Measurements from ENCODE around the gene UBR3. TPM values are rescaled to one million over a fixed set of nuclear protein-coding genes. Genes with fewer than 3 reads are reported as not detected.
A peak's percentile ranks its signal among the peaks of the same experiment; 100 is the strongest.

The UBR3 gene
- total RNA-seq, 1 experiment from 2014 or later: 21.9 TPM

DNA sequence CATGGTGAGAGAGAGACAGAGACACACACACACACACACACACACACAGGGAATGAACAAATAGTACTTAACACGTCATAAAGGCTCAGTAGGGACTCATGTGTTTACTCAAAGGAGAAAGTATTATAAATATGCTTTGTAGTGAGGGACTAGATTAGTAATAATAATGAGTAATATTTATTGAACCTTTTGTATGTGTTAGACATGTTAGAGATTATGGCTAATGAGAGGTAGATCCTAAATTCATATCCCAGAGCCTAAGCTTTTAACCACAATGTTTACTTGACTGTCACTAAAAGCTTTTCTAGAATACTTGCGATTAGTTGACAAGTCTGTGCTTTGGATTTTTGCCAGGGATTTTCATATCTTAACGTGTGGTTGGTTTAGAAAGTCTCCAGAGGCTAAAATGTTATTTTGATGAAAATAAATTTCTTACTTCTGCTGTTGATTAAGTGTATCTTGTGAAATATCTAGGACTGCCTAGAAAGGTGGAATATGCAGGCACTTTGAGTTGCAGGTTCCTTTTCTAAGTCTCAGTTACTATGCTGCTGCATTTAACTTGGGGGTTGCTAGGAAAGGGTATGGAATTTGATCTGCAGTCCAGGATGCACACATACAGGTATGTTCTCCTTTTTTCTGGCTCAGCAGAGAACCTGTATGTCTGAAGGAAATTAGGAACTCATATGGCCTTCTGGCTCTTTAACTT is 64.5 kb downstream of the UBR3 start:
- Histone ChIP-seq H3K27ac (no peak overlapping the region), H3K9me3 (ENCODE audit: insufficient read depth, low read depth) (no peaks in the 10 kb centered on the region), H3K27me3 (ENCODE audit: insufficient read depth, low read depth) (no peaks in the 10 kb centered on the region), H3K79me2 (ENCODE audit: low read depth) (no peaks in the 10 kb centered on the region), H4K20me1 (ENCODE audit: insufficient read depth) (no peaks in the 10 kb centered on the region), H3K4me1 (replicated peaks; ENCODE audit: insufficient read depth) (no peaks in the 10 kb centered on the region), H3F3A (ENCODE audit: insufficient read depth, low read depth) (no peaks in the 10 kb centered on the region), H3K4me3 (no peak overlapping the region), H3K9me2 (ENCODE audit: insufficient read depth) (no peaks in the 10 kb centered on the region), H2AFZ (no peak overlapping the region), H3K36me3 (ENCODE audit: low read depth) (no peaks in the 10 kb centered on the region), H3K4me2 (no peak overlapping the region)
- DNase-seq: no peak
- POLR2A ChIA-PET (ENCODE audit: unreplicated experiment): no interaction called here
- BruUV-seq (replicated peaks): no TSS peak
- TF ChIP-seq EZH2 (IDR thresholded peaks at IDR 0.05; ENCODE audit: low read depth): no peak
- TF ChIP-seq, protein P1, sequence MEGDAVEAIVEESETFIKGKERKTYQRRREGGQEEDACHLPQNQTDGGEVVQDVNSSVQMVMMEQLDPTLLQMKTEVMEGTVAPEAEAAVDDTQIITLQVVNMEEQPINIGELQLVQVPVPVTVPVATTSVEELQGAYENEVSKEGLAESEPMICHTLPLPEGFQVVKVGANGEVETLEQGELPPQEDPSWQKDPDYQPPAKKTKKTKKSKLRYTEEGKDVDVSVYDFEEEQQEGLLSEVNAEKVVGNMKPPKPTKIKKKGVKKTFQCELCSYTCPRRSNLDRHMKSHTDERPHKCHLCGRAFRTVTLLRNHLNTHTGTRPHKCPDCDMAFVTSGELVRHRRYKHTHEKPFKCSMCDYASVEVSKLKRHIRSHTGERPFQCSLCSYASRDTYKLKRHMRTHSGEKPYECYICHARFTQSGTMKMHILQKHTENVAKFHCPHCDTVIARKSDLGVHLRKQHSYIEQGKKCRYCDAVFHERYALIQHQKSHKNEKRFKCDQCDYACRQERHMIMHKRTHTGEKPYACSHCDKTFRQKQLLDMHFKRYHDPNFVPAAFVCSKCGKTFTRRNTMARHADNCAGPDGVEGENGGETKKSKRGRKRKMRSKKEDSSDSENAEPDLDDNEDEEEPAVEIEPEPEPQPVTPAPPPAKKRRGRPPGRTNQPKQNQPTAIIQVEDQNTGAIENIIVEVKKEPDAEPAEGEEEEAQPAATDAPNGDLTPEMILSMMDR (conservative IDR thresholded peaks at IDR 0.05): no peak
- CTCF ChIA-PET: no interaction called here
- intact Hi-C loops (cut with micrococcal nuclease; ENCODE audit: unreplicated experiment): no loop called here

DNA sequence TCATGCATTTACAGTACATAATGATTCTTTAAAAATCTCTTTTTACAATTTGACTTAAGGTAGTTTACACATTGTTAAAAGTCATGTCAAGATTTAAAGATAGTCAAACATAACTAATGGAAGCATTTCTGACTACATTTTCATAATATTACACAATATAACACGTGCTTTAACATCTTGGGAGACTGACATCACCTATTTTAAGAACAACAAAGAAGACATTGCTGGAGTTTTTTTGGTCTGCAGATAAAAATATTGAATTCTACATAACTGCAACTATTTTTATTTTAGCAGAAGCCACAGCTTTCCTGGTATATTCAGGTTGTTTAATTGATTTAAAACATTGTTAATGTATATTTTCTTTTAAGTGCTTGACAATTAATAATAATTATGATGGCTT is 65.7 kb downstream of the UBR3 start:
- H3K27me3 ChIP-seq (ENCODE audit: insufficient read depth, low read depth): no peaks in the 10 kb centered on the region
- intact Hi-C loops (cut with micrococcal nuclease; ENCODE audit: unreplicated experiment): no loop called here
- TF ChIP-seq EZH2 (IDR thresholded peaks at IDR 0.05; ENCODE audit: low read depth): no peak
- TF ChIP-seq, protein P1 (conservative IDR thresholded peaks at IDR 0.05): no peak
- no peaks in the 10 kb centered on the region for H3K36me3 ChIP-seq (ENCODE audit: low read depth)
- DNase-seq: no peak
- no peak overlapping the region for H3K4me3 ChIP-seq
- H3K9me2 ChIP-seq (ENCODE audit: insufficient read depth): no peaks in the 10 kb centered on the region
- H3K4me2 ChIP-seq: no peak overlapping the region
- no peaks in the 10 kb centered on the region for H3K9me3 ChIP-seq (ENCODE audit: insufficient read depth, low read depth)
- no peak overlapping the region for H2AFZ ChIP-seq
- ChIA-PET POLR2A (ENCODE audit: unreplicated experiment) (no interaction called here), CTCF (no interaction called here)
- no peaks in the 10 kb centered on the region for H4K20me1 ChIP-seq (ENCODE audit: insufficient read depth)
- H3K4me1 ChIP-seq (replicated peaks; ENCODE audit: insufficient read depth): no peaks in the 10 kb centered on the region
- no TSS peak for BruUV-seq (replicated peaks)
- no peak overlapping the region for H3K27ac ChIP-seq
- no peaks in the 10 kb centered on the region for H3F3A ChIP-seq (ENCODE audit: insufficient read depth, low read depth)
- H3K79me2 ChIP-seq (ENCODE audit: low read depth): no peaks in the 10 kb centered on the region

DNA sequence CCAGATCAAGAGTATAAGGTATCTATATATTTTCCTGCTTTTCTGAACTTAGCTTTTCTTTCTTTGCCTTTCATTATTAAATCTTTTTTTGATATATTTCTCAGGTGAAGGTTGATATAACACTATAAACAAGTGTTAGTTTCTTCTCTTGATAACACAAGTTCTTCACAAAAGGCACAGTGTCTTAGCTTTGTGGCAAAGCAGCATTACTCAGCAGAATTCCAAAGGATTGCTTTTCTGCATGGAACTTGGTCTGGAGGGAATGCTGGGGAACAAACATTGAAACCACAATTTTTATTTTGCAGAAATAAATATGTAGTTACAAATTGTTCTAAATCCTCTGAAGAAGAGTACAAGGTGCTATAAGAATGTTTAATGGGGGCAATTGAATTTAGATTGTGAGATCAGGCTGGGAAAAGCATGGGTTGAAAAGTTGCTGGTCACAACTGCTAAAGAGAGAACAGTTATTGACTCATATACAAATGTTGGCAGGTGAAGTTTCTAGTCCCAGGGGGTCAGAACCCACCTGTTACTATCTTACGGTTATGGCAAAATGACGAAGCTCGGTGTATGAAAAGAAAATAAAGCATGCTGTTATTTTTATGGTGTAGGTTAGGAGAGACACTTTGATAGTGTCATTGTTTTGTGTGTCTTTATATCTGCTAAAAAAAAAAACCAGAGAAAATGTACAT is 68.2 kb downstream of the UBR3 start:
- ChIA-PET CTCF (no interaction called here), POLR2A (ENCODE audit: unreplicated experiment) (interaction anchor here (0.5 kb wide), 1 partner anchor 69 kb away, joined by 5 read pairs; the partner anchor contains the start of gene UBR3)
- no TSS peak for BruUV-seq (replicated peaks)
- Histone ChIP-seq H3F3A (ENCODE audit: insufficient read depth, low read depth) (no peaks in the 10 kb centered on the region), H3K27me3 (ENCODE audit: insufficient read depth, low read depth) (no peaks in the 10 kb centered on the region), H3K4me2 (no peak overlapping the region), H3K27ac (peak overlapping the region; percentile 16; the same call in 1 of the 2 replicates), H3K9me2 (ENCODE audit: insufficient read depth) (no peaks in the 10 kb centered on the region), H4K20me1 (ENCODE audit: insufficient read depth) (no peaks in the 10 kb centered on the region), H3K9me3 (ENCODE audit: insufficient read depth, low read depth) (no peaks in the 10 kb centered on the region), H2AFZ (no peak overlapping the region), H3K4me1 (replicated peaks; ENCODE audit: insufficient read depth) (no peaks in the 10 kb centered on the region), H3K79me2 (ENCODE audit: low read depth) (no peaks in the 10 kb centered on the region), H3K36me3 (ENCODE audit: low read depth) (no peaks in the 10 kb centered on the region), H3K4me3 (no peak overlapping the region)
- TF ChIP-seq, protein P1 (conservative IDR thresholded peaks at IDR 0.05): no peak
- TF ChIP-seq EZH2 (IDR thresholded peaks at IDR 0.05; ENCODE audit: low read depth): no peak
- intact Hi-C loops (cut with micrococcal nuclease; ENCODE audit: unreplicated experiment): no loop called here
- DNase-seq: no peak
